Endothelial cell of umbilical vein (primary cell): ENCODE data around the gene LIM2. TPM values are rescaled to one million over a fixed set of nuclear protein-coding genes. Genes with fewer than 3 reads are reported as not detected.

ENCODE experiments used
- BruUV-seq: library from RNA; stranded (reverse); fragments of 400-500 nt; replicated peaks from 2 replicates; lab custom pipeline; 2021; lab: Mats Ljungman, UMichigan
- CTCF ChIA-PET: fragments of 300-600, 350-600 bp; sonication (Branson Sonifier 250); formaldehyde crosslinking; loops from one replicate; lab custom pipeline; 2021; ENCODE audit warnings: antibody characterized with exemption, inconsistent platforms; lab: Charles Lee
- POLR2A ChIA-PET: fragments of 300-600, 350-600 bp; sonication (Branson Sonifier 250); formaldehyde crosslinking; loops from one replicate; lab custom pipeline; 2021; ENCODE audit warnings: antibody characterized with exemption, inconsistent platforms; lab: Charles Lee
- DNase-seq: peaks from one replicate; pipeline ENCODE4 v3.0.0-alpha.2; 2011; ENCODE audit warnings: low read depth, low spot score
- FAIRE-seq: peaks from 2 replicates; lab custom pipeline; 2011; peaks lifted over from hg19 to GRCh38; lab: Jason Lieb, UNC
- H2AFZ ChIP-seq: 2 replicates; pipeline ENCODE4 v1.6.0; 2012; ENCODE audit warnings: low read depth, low read length, control low read depth, inconsistent platforms
- H3K27ac ChIP-seq: 2 replicates; pipeline ENCODE4 v1.5.1; 2011; ENCODE audit warnings: low read depth, mild to moderate bottlenecking, control low read depth, low read length, moderate library complexity; ENCODE audit not compliant: insufficient read depth
- H3K27me3 ChIP-seq, 2 experiments: 2 replicates each; pipeline versions ENCODE4 v1.6.0 to v1.6.1; 2011; ENCODE audit warnings: low read length in 2 of 2, mixed read lengths in 1 of 2; ENCODE audit not compliant: control insufficient read depth in 2 of 2, insufficient read depth in 2 of 2
- H3K36me3 ChIP-seq, 2 experiments: 2 replicates in 1 of 2; 3 replicates in 1 of 2; pipeline ENCODE4 v1.5.1; 2011; ENCODE audit warnings: low read length in 2 of 2, mild to moderate bottlenecking in 1 of 2, moderate library complexity in 1 of 2; ENCODE audit not compliant: control insufficient read depth in 2 of 2, insufficient read depth in 2 of 2; ENCODE audit errors: extremely low read depth in 1 of 2
- H3K4me1 ChIP-seq: 3 replicates; pipeline ENCODE4 v1.5.1; 2011; ENCODE audit warnings: mild to moderate bottlenecking, low read length; ENCODE audit not compliant: control insufficient read depth, insufficient read depth; ENCODE audit errors: extremely low read depth
- H3K4me2 ChIP-seq: 2 replicates; pipeline ENCODE4 v1.6.1; 2011; ENCODE audit warnings: low read length, control low read depth, mixed read lengths; ENCODE audit not compliant: insufficient read depth
- H3K4me3 ChIP-seq, 3 experiments: fragments of 200-600 bp in 1 of 3; sonication (generic), shearing (Covaris generic) in 1 of 3; replicated peaks in 1 of 3; 2 replicates each; pipeline ENCODE4 v1.5.1; 2011 to 2016; ENCODE audit warnings: control low read depth in 3 of 3, low read length in 3 of 3, mild to moderate bottlenecking in 2 of 3, inconsistent platforms in 1 of 3, low read depth in 1 of 3, moderate library complexity in 1 of 3; ENCODE audit not compliant: insufficient read depth in 1 of 3
- H3K79me2 ChIP-seq: 2 replicates; pipeline ENCODE4 v1.6.0; 2012; ENCODE audit warnings: low read length, inconsistent platforms; ENCODE audit not compliant: control insufficient read depth, insufficient read depth
- H3K9ac ChIP-seq: replicated peaks from 2 replicates; pipeline ENCODE3; 2011; ENCODE audit warnings: low read length, control low read depth; ENCODE audit not compliant: insufficient read depth; ENCODE audit errors: extremely low read depth
- H3K9me1 ChIP-seq: replicated peaks from 3 replicates; pipeline ENCODE4 v1.6.0; 2011; ENCODE audit warnings: mild to moderate bottlenecking, low read length; ENCODE audit not compliant: control insufficient read depth, insufficient read depth; ENCODE audit errors: extremely low read depth
- H3K9me3 ChIP-seq: replicated peaks from 2 replicates; pipeline ENCODE4 v1.5.1; 2012; ENCODE audit warnings: low read length, inconsistent platforms; ENCODE audit not compliant: control insufficient read depth, insufficient read depth
- H4K20me1 ChIP-seq: replicated peaks from 2 replicates; pipeline ENCODE3; 2011; ENCODE audit warnings: mild to moderate bottlenecking, low read length; ENCODE audit not compliant: control insufficient read depth, insufficient read depth; ENCODE audit errors: extremely low read depth
- EZH2 ChIP-seq: IDR thresholded peaks from 2 replicates; pipeline ENCODE4 v1.6.1; 2012; ENCODE audit warnings: borderline replicate concordance, low read depth, mild to moderate bottlenecking, moderate library complexity, low read length, inconsistent platforms; ENCODE audit not compliant: severe bottlenecking
- FOS ChIP-seq: IDR thresholded peaks from 2 replicates; pipeline ENCODE4 v1.6.1; 2011; ENCODE audit warnings: mild to moderate bottlenecking, low read length, moderate library complexity, borderline replicate concordance; ENCODE audit not compliant: insufficient read depth
- GATA2 ChIP-seq: IDR thresholded peaks from 2 replicates; pipeline ENCODE4 v1.7.0; 2011; ENCODE audit warnings: low read depth, mild to moderate bottlenecking, moderate library complexity, mixed read lengths, low read length; ENCODE audit not compliant: insufficient read length, insufficient read depth
- JUN ChIP-seq: IDR thresholded peaks from 2 replicates; pipeline ENCODE4 v1.6.1; 2011; ENCODE audit warnings: borderline replicate concordance, low read depth; ENCODE audit not compliant: insufficient read length, insufficient read depth
- MYC ChIP-seq: IDR thresholded peaks from one replicate; pipeline ENCODE4 v1.6.1; 2011; ENCODE audit warnings: mild to moderate bottlenecking, low read depth, low read length
- POLR2A ChIP-seq: IDR thresholded peaks from 2 replicates; pipeline ENCODE4 v1.6.1; 2012; ENCODE audit warnings: low read depth, mild to moderate bottlenecking, control low read depth, low read length
- POLR2AphosphoS5 ChIP-seq: IDR thresholded peaks from 2 replicates; pipeline ENCODE4 v1.6.1; 2012; ENCODE audit warnings: low read depth, mild to moderate bottlenecking, control low read depth, low read length, moderate library complexity; ENCODE audit not compliant: insufficient read depth
- dilution Hi-C: fragments of 300-500 bp; cut with MboI; formaldehyde crosslinking; loops from one replicate; pipeline ENCODE4 v1.15.0; 2019; ENCODE audit warnings: low sequenced_read_pairs; ENCODE audit not compliant: extremely low pct_ligation_motif_present
- intact Hi-C: fragments of 100-400 bp; cut with micrococcal nuclease; formaldehyde crosslinking; loops from one replicate; pipeline ENCODE4 v1.10.0; 2022
- polyA plus RNA-seq, 4 experiments: library from polyadenylated mRNA; depleted of rRNA in 3 of 4; stranded (reverse) in 3 of 4; unstranded in 1 of 4; fragments of >200 nt; gene quantifications; 2 replicates each; pipeline versions ENCODE4 v1.2.1 to v1.2.3, GENCODE V29; 2011 to 2012; ENCODE audit warnings: missing spikeins in 1 of 4
- total RNA-seq: library from RNA; stranded (reverse); gene quantifications from 2 replicates; pipeline ENCODE4 v1.2.3, GENCODE V29; 2021
- TF ChIP-seq, protein P1 (sequence below): IDR thresholded peaks from 2 replicates; pipeline ENCODE4 v1.6.1; 2011; ENCODE audit not compliant: insufficient read depth, insufficient read length
- TF ChIP-seq, protein P2 (sequence below), 2 donors: IDR thresholded peaks; 1 replicate in 1 of 2; 2 replicates in 1 of 2; pipeline ENCODE4 v1.5.1; 2011; ENCODE audit warnings: low read length in 2 of 2, mild to moderate bottlenecking in 2 of 2, moderate library complexity in 2 of 2, control low read depth in 1 of 2, inconsistent platforms in 1 of 2, low read depth in 1 of 2; ENCODE audit not compliant: insufficient read depth in 1 of 2; ENCODE audit errors: extremely low read depth in 1 of 2

The LIM2 gene
- total and polyA plus RNA-seq, 2 donors (not counting 3 experiments of a cell fraction or from before 2014, with no cell fraction given), result not detected

GRCh38 chr19:51337861-51338562, 49.8 kb downstream of the LIM2 start:
- FAIRE-seq, result no peak
- no peak for TF ChIP-seq FOS
- Histone ChIP-seq H3K36me3 (no peaks in the 10 kb centered on the region), H3K9me3 (no peaks in the 10 kb centered on the region), H3K9ac (no peak overlapping the region), H3K4me2 (no peak overlapping the region), H2AFZ (no peak overlapping the region), H3K4me3 (no peak overlapping the region), H3K27ac (no peak overlapping the region), H3K4me1 (peaks cover 8% of the 10 kb centered on the region), H3K9me1 (no peaks in the 10 kb centered on the region), H3K27me3 (no peaks in the 10 kb centered on the region), H3K79me2 (no peaks in the 10 kb centered on the region), H4K20me1 (no peaks in the 10 kb centered on the region)
- ChIA-PET CTCF (interaction anchor here (0.7 to 1.1 kb wide), 2 partner anchors 70 to 319 kb away, joined by 3 read pairs; no protein-coding TSS in a partner anchor), POLR2A (no interaction called here)
- intact Hi-C loops (loop anchor here (2.0 to 5.0 kb wide), 3 partner anchors 231 to 351 kb away; partner anchors contain the start of gene CTU1), dilution Hi-C loops (no loop called here)
- BruUV-seq, result no TSS peak
- no peak for DNase-seq

- no peaks in the 10 kb centered on the region for H3K79me2 ChIP-seq
- peaks cover 8% of the 10 kb centered on the region for H3K4me1 ChIP-seq
- no peak for FAIRE-seq
- H3K27me3 ChIP-seq, result no peaks in the 10 kb centered on the region
- DNase-seq, result no peak
- no peaks in the 10 kb centered on the region for H3K9me1 ChIP-seq
- TF ChIP-seq JUN (no peak), POLR2AphosphoS5 (no peak), POLR2A (no peak), MYC (no peak), GATA2 (no peak), FOS (no peak), EZH2 (no peak)
- TF ChIP-seq, protein P1, sequence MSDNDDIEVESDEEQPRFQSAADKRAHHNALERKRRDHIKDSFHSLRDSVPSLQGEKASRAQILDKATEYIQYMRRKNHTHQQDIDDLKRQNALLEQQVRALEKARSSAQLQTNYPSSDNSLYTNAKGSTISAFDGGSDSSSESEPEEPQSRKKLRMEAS, result no peak
- TF ChIP-seq, protein P2, sequence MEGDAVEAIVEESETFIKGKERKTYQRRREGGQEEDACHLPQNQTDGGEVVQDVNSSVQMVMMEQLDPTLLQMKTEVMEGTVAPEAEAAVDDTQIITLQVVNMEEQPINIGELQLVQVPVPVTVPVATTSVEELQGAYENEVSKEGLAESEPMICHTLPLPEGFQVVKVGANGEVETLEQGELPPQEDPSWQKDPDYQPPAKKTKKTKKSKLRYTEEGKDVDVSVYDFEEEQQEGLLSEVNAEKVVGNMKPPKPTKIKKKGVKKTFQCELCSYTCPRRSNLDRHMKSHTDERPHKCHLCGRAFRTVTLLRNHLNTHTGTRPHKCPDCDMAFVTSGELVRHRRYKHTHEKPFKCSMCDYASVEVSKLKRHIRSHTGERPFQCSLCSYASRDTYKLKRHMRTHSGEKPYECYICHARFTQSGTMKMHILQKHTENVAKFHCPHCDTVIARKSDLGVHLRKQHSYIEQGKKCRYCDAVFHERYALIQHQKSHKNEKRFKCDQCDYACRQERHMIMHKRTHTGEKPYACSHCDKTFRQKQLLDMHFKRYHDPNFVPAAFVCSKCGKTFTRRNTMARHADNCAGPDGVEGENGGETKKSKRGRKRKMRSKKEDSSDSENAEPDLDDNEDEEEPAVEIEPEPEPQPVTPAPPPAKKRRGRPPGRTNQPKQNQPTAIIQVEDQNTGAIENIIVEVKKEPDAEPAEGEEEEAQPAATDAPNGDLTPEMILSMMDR (IDR thresholded peaks at IDR 0.05; ENCODE audit: extremely low read depth in 1 of 2, insufficient read depth in 1 of 2, low read depth in 1 of 2, low read length in 2 of 2), result no peak
- dilution Hi-C loops (no loop called here), intact Hi-C loops (loop anchor here (5.0 kb wide), 1 partner anchor 230 kb away; the partner anchor contains the start of gene CTU1)
- H3K27ac ChIP-seq, result no peak overlapping the region
- no peaks in the 10 kb centered on the region for H4K20me1 ChIP-seq
- no peak overlapping the region for H3K9ac ChIP-seq
- ChIA-PET POLR2A (no interaction called here), CTCF (interaction anchor here (0.7 to 1.8 kb wide), 3 partner anchors 71 to 324 kb away, joined by 3 to 5 read pairs (median 3); no protein-coding TSS in a partner anchor)
- no peaks in the 10 kb centered on the region for H3K9me3 ChIP-seq
- H2AFZ ChIP-seq, result no peak overlapping the region
- H3K36me3 ChIP-seq, result no peaks in the 10 kb centered on the region
- no peak overlapping the region for H3K4me2 ChIP-seq
- no TSS peak for BruUV-seq
- no peak overlapping the region for H3K4me3 ChIP-seq
Measured at GRCh38 chr19:51337141-51337860, 50.5 kb downstream of the LIM2 start.
